Astrocyte of the spinal cord (primary cell): ENCODE results near the gene KCNJ6.

ENCODE experiments used
- DNase-seq: peaks from one replicate; pipeline ENCODE4 v3.0.0; 2011; ENCODE audit warnings: low read depth, low spot score
- H3K4me3 ChIP-seq: 2 replicates; pipeline ENCODE4 v1.5.1; 2011; ENCODE audit warnings: low read depth, mild to moderate bottlenecking, low read length, moderate library complexity
- in situ Hi-C: cut with HindIII; loops from 2 replicates; pipeline ENCODE4 v1.10.0; 2017; ENCODE audit warnings: low sequenced_read_pairs
- TF ChIP-seq, protein P1 (sequence below): IDR thresholded peaks from 2 replicates; pipeline ENCODE4 v1.5.1; 2012; ENCODE audit warnings: low read depth, mild to moderate bottlenecking, low read length, inconsistent platforms

KCNJ6 gene

DNA sequence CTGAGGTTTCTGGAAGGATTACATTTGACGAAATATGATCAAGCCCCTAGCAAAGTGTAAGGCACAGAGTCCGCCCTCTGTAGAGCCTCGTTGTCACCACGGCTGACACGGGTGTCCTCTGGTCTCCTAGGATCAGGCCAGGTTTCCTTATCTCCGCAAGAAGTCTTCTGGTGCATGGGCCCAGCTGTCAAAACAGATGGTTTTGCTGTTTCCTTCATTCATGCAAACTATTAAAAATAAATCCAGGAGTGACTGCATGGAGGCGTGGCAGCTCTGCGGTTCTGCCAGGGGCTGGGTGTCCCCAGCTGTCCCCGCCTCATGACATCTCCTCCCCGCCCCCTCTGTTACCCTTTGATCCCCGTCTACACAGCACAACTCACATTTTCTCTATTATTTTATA is 340.7 kb downstream of the KCNJ6 start:
- in situ Hi-C loops = no loop called here
- TF ChIP-seq, protein P1, sequence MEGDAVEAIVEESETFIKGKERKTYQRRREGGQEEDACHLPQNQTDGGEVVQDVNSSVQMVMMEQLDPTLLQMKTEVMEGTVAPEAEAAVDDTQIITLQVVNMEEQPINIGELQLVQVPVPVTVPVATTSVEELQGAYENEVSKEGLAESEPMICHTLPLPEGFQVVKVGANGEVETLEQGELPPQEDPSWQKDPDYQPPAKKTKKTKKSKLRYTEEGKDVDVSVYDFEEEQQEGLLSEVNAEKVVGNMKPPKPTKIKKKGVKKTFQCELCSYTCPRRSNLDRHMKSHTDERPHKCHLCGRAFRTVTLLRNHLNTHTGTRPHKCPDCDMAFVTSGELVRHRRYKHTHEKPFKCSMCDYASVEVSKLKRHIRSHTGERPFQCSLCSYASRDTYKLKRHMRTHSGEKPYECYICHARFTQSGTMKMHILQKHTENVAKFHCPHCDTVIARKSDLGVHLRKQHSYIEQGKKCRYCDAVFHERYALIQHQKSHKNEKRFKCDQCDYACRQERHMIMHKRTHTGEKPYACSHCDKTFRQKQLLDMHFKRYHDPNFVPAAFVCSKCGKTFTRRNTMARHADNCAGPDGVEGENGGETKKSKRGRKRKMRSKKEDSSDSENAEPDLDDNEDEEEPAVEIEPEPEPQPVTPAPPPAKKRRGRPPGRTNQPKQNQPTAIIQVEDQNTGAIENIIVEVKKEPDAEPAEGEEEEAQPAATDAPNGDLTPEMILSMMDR = no peak

DNA sequence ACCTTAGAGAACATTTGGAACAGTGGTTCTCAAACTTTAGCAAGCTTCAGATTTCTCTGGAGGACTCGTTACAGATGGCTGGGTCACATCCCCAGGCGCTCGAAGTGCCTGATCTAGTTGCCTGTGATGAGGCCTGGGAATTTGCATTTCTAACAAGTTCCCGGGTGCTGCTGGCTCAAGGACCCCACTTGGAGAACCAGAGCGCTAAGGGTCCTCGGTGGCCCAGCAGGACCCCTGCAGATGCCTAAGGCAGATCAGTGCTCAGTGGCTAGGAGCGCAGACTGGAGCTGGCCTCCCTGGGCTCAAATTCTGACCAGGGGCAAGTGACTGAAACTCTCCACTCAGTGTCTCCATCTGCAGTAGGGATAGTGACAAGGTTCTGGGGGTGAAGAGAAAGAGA is 341.5 kb downstream of the KCNJ6 start:
- in situ Hi-C loops = no loop called here
- H3K4me3 ChIP-seq = no peak overlapping the region
- TF ChIP-seq, protein P1 = no peak
- DNase-seq = no peak

More for the DNA sequence above, 340.7 kb downstream of the KCNJ6 start:
- no peak for DNase-seq
- no peak overlapping the region for H3K4me3 ChIP-seq

DNA sequence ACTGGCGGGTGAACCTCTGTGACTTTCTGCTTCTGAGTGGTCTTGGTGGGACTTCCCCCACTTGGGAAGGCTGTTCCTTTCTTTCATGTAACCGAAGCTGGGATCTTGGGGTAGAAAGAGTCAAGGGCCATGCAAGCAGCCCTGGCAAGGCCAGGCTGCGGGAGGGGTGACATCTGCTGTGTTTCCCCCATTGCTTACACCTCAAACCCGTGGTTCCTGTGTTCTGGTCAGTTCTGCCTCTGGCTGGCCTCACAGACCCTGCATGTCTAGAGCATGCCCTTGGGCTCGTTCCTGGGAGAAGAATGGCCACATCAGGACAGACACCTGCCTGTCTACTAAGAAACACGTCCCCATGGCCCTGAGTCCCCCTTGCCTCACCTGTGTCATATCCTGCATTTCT is 341.9 kb downstream of the KCNJ6 start:
- no peak for DNase-seq
- in situ Hi-C loops = no loop called here
- H3K4me3 ChIP-seq = no peak overlapping the region
- TF ChIP-seq, protein P1 = no peak

DNA sequence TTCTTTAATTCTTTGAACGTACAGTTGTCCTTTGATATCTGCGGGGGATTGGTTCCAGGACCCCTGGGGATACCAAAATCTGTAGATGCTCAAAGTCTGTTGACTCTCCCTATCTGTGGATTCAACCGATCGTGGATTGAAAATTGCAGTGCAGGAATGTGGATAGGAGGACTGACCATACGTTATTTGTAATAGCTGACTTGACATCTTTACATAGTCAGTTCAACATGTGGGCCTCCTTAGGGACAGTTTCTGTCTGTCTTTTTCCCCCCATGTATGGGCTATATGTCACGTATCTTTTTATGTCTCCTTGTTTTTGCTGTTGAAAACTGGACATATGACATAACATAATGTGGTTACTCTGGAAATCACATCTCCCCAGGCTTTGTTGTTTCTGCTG is 344.8 kb downstream of the KCNJ6 start:
- TF ChIP-seq, protein P1 = no peak
- no peak overlapping the region for H3K4me3 ChIP-seq
- in situ Hi-C loops = no loop called here
- DNase-seq = no peak

DNA sequence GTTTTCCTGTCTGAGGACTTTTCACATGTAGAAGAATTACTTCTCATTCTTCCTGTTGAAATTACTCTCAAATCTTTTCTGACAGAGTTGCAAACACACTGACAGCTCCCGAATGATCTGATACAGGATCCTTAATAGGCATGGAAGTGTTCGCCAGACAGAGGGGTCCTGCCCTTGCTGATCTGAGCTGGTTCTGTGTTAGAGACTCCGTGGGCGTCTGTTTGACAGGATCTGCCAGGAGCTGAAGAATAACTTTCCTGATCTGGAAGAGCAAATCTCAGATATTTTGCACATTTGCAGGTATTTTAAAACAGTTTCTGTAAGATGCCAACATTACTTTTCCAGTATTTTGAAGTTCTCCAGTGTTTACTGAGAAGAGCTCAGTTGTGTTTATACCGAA is 347.3 kb downstream of the KCNJ6 start:
- in situ Hi-C loops = no loop called here

DNA sequence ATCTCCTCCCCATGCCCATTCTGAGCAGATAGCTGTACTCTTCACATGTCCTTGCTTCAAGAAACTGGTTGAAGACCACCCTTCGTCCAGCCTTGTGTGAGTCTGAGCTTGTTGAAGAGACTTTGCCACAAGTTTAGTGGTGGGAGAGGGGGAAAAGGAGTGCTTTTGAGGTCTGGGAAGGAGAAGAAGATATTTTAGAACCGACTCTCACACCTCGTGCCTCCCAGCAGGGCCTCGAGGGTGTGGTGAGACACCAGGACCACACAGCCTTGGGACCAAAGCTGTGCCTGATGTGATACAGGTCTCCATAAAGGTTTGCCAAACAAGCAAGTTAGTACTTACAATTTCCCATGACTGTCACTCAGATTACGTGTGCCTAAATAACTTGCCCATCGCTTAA is 347.8 kb downstream of the KCNJ6 start:
- H3K4me3 ChIP-seq = no peak overlapping the region
- in situ Hi-C loops = no loop called here
- TF ChIP-seq, protein P1 = no peak
- DNase-seq = no peak

More for the DNA sequence above, 347.3 kb downstream of the KCNJ6 start:
- no peak overlapping the region for H3K4me3 ChIP-seq
- TF ChIP-seq, protein P1 = no peak
- no peak for DNase-seq
